Measurements from ENCODE around the gene C1QTNF8. TPM values are rescaled to one million over a fixed set of nuclear protein-coding genes. Genes with fewer than 3 reads are reported as not detected.

Gene C1QTNF8
- total RNA-seq, 2 donors from 2014 or later: 4.3 to 7.0 TPM

- Histone ChIP-seq H3K36me3 (no peaks in the 10 kb centered on the region), H3K9me3 (no peaks in the 10 kb centered on the region), H3K27ac (no peak overlapping the region), H3K4me1 (ENCODE audit: control insufficient read depth in 1 of 2, low read depth in 2 of 2) (peaks cover 4 to 6% of the 10 kb centered on the region in 2 donors), H3K27me3 (replicated peaks; ENCODE audit: insufficient read depth) (no peaks in the 10 kb centered on the region), H3K4me3 (no peak overlapping the region)
- ATAC-seq (ENCODE audit: insufficient number of reproducible peaks, low FRiP score, low read depth) (no peak), DNase-seq (ENCODE audit: low spot score) (no peak)
- TF ChIP-seq CTCF (IDR thresholded peaks at IDR 0.05): no peak
Observed at GRCh38 chr16:1053700-1054368, 42.2 kb downstream of the C1QTNF8 start.

GRCh38 chr16:1053121-1053521 lies 42.9 kb downstream of the C1QTNF8 start:
- no peak overlapping the region for H3K27ac ChIP-seq
- no peaks in the 10 kb centered on the region for H3K27me3 ChIP-seq (replicated peaks; ENCODE audit: insufficient read depth)
- peaks cover 4 to 6% of the 10 kb centered on the region in 2 donors for H3K4me1 ChIP-seq (ENCODE audit: control insufficient read depth in 1 of 2, low read depth in 2 of 2)
- H3K4me3 ChIP-seq: no peak overlapping the region
- H3K9me3 ChIP-seq: no peaks in the 10 kb centered on the region
- no peak for TF ChIP-seq CTCF (IDR thresholded peaks at IDR 0.05)
- ATAC-seq (ENCODE audit: insufficient number of reproducible peaks, low FRiP score, low read depth) (no peak), DNase-seq (ENCODE audit: low spot score) (no peak)
- H3K36me3 ChIP-seq: no peaks in the 10 kb centered on the region

GRCh38 chr16:1052721-1053120 lies 43.3 kb downstream of the C1QTNF8 start:
- Histone ChIP-seq H3K9me3 (no peaks in the 10 kb centered on the region), H3K4me1 (ENCODE audit: control insufficient read depth in 1 of 2, low read depth in 2 of 2) (peaks cover 2 to 6% of the 10 kb centered on the region in 2 donors), H3K4me3 (no peak overlapping the region), H3K27me3 (replicated peaks; ENCODE audit: insufficient read depth) (no peaks in the 10 kb centered on the region), H3K36me3 (no peaks in the 10 kb centered on the region), H3K27ac (no peak overlapping the region)
- ATAC-seq (ENCODE audit: insufficient number of reproducible peaks, low FRiP score, low read depth): no peak
- DNase-seq (ENCODE audit: low spot score): no peak
- TF ChIP-seq CTCF (IDR thresholded peaks at IDR 0.05): no peak

GRCh38 chr16:1051446-1051845 lies 44.6 kb downstream of the C1QTNF8 start:
- Histone ChIP-seq H3K27me3 (replicated peaks; ENCODE audit: insufficient read depth) (no peaks in the 10 kb centered on the region), H3K9me3 (no peaks in the 10 kb centered on the region), H3K27ac (no peak overlapping the region), H3K4me3 (no peak overlapping the region), H3K4me1 (ENCODE audit: control insufficient read depth in 1 of 2, low read depth in 2 of 2) (no peaks in the 10 kb centered on the region), H3K36me3 (no peaks in the 10 kb centered on the region)
- no peak for TF ChIP-seq CTCF (IDR thresholded peaks at IDR 0.05)
- no peak for ATAC-seq (ENCODE audit: insufficient number of reproducible peaks, low FRiP score, low read depth)
- no peak for DNase-seq (ENCODE audit: low spot score)

GRCh38 chr16:1050921-1051320 lies 45.1 kb downstream of the C1QTNF8 start:
- H3K9me3 ChIP-seq: no peaks in the 10 kb centered on the region
- H3K27ac ChIP-seq: no peak overlapping the region
- no peak overlapping the region for H3K4me3 ChIP-seq
- H3K4me1 ChIP-seq (ENCODE audit: control insufficient read depth in 1 of 2, low read depth in 2 of 2): no peaks in the 10 kb centered on the region
- TF ChIP-seq CTCF (IDR thresholded peaks at IDR 0.05): no peak
- DNase-seq (ENCODE audit: low spot score) (no peak), ATAC-seq (ENCODE audit: insufficient number of reproducible peaks, low FRiP score, low read depth) (no peak)
- no peaks in the 10 kb centered on the region for H3K36me3 ChIP-seq
- no peaks in the 10 kb centered on the region for H3K27me3 ChIP-seq (replicated peaks; ENCODE audit: insufficient read depth)

Measured in thoracic aorta (tissue), 2 donors.